ENCODE results near the gene MRGPRD. TPM values are rescaled to one million over a fixed set of nuclear protein-coding genes. Genes with fewer than 3 reads are reported as not detected.

Gene MRGPRD
- total and polyA plus RNA-seq, 8 donors, result 0.92 TPM; not detected in 7

GRCh38 chr11:69010964-69011623 is 30.3 kb upstream of the MRGPRD start:
- TF ChIP-seq POLR2AphosphoS5 (IDR thresholded peaks at IDR 0.05) (peak; percentile 15 to 55 (median 54)), POLR2A (IDR thresholded peaks at IDR 0.05) (no peak), CTCF (IDR thresholded peaks at IDR 0.05) (no peak), EP300 (IDR thresholded peaks at IDR 0.05) (no peak)
- Histone ChIP-seq H3K27ac (peak overlapping the region; percentile 64 to 94 (median 90)), H3K27me3 (peaks cover 0 to 60% (median 36%) of the 10 kb centered on the region in 3 donors), H3K4me1 (peaks cover 50 to 86% (median 71%) of the 10 kb centered on the region in 4 donors), H3K4me3 (peak overlapping the region; percentile 50 to 61 (median 58)), H3K36me3 (peaks cover under 1 to 9% (median 2%) of the 10 kb centered on the region in 4 donors), H3K9me3 (no peaks in the 10 kb centered on the region)
- 5 to 15% (median 11%) methylated on average over 15 to 43 of the region's 43 CpGs for WGBS, 5 donors
- intact Hi-C loops (cut with DNase I; ENCODE audit: low total_unique reads), result no loop called here
- peak; percentile 81 to 96 for DNase-seq

GRCh38 chr11:69010361-69010891 is 29.6 kb upstream of the MRGPRD start:
- intact Hi-C loops (cut with DNase I; ENCODE audit: low total_unique reads), result no loop called here
- peak overlapping the region; percentile 41 to 94 (median 90) for H3K27ac ChIP-seq
- peaks cover 50 to 93% (median 75%) of the 10 kb centered on the region in 4 donors for H3K4me1 ChIP-seq
- peak in 2 of 3 donors; percentile 4 to 43 for TF ChIP-seq POLR2AphosphoS5 (IDR thresholded peaks at IDR 0.05)
- TF ChIP-seq CTCF (IDR thresholded peaks at IDR 0.05), result no peak
- DNase-seq, result peak in 1 of 2 donors; percentile 60
- WGBS, 5 donors, result 38 to 53% (median 47%) methylated on average over 4 to 9 of the region's 9 CpGs
- peaks cover 0 to 60% (median 36%) of the 10 kb centered on the region in 3 donors for H3K27me3 ChIP-seq
- peak overlapping the region; percentile 50 to 61 (median 58) for H3K4me3 ChIP-seq
- no peaks in the 10 kb centered on the region for H3K9me3 ChIP-seq
- peaks cover 8 to 15% (median 9%) of the 10 kb centered on the region in 4 donors for H3K36me3 ChIP-seq

- peaks cover 44 to 93% (median 75%) of the 10 kb centered on the region in 4 donors for H3K4me1 ChIP-seq
Measured at GRCh38 chr11:69009441-69010211, 28.8 kb upstream of the MRGPRD start.

More at GRCh38 chr11:69009441-69010211, 28.8 kb upstream of the MRGPRD start:
- Histone ChIP-seq H3K27me3 (peaks cover 0 to 55% (median 36%) of the 10 kb centered on the region in 3 donors), H3K27ac (peak overlapping the region; percentile 71 to 94 (median 90)), H3K36me3 (peaks cover 14 to 23% (median 17%) of the 10 kb centered on the region in 4 donors), H3K9me3 (no peaks in the 10 kb centered on the region), H3K4me3 (peak overlapping the region; percentile 50 to 61 (median 58))
- DNase-seq, result peak in 1 of 2 donors; percentile 62
- no peak for TF ChIP-seq EP300 (IDR thresholded peaks at IDR 0.05)
- TF ChIP-seq POLR2A (IDR thresholded peaks at IDR 0.05), result no peak
- TF ChIP-seq CTCF (IDR thresholded peaks at IDR 0.05), result no peak
- TF ChIP-seq POLR2AphosphoS5 (IDR thresholded peaks at IDR 0.05), result no peak
- 61 to 77% (median 77%) methylated on average over 12 to 16 of the region's 16 CpGs for WGBS, 5 donors
- intact Hi-C loops (cut with DNase I; ENCODE audit: low total_unique reads), result no loop called here

Data from stomach (tissue), 9 donors.